GM21528 (cell line): Measurements from ENCODE around the gene INSYN2B.

ENCODE experiments used
- ATAC-seq: cut with Tn5 transposase; IDR thresholded peaks from one replicate; pipeline ENCODE4 v1.9.1; 2021; ENCODE audit warnings: mild to moderate bottlenecking, moderate library complexity; ENCODE audit not compliant: unreplicated experiment, low FRiP score

The INSYN2B gene

GRCh38 chr5:169901896-169902295 is 78.4 kb downstream of the INSYN2B start:
- no peak for ATAC-seq

GRCh38 chr5:169897481-169897880 is 82.8 kb downstream of the INSYN2B start:
- no peak for ATAC-seq

GRCh38 chr5:169895926-169896325 is 84.4 kb downstream of the INSYN2B start:
- ATAC-seq = no peak

- no peak for ATAC-seq
Observed at GRCh38 chr5:169893571-169893970, 86.7 kb downstream of the INSYN2B start.

GRCh38 chr5:169893010-169893409 is 87.3 kb downstream of the INSYN2B start:
- no peak for ATAC-seq

GRCh38 chr5:169889572-169889971 is 90.7 kb downstream of the INSYN2B start:
- no peak for ATAC-seq

GRCh38 chr5:169886677-169887076 is 93.6 kb downstream of the INSYN2B start:
- no peak for ATAC-seq

GRCh38 chr5:169886033-169886432 is 94.3 kb downstream of the INSYN2B start:
- no peak for ATAC-seq

GRCh38 chr5:169881702-169882303 is 98.5 kb downstream of the INSYN2B start:
- ATAC-seq = no peak

- ATAC-seq = no peak
Observed at GRCh38 chr5:169880785-169881184, 99.5 kb downstream of the INSYN2B start.

- no peak for ATAC-seq
Observed at GRCh38 chr5:169880012-169880663, 100.2 kb downstream of the INSYN2B start.

- no peak for ATAC-seq
Observed at GRCh38 chr5:169876386-169876785, 103.9 kb downstream of the INSYN2B start.

- no peak for ATAC-seq
Observed at GRCh38 chr5:169875731-169876130, 104.6 kb downstream of the INSYN2B start.

- ATAC-seq = no peak
Observed at GRCh38 chr5:169875091-169875728, 105.1 kb downstream of the INSYN2B start.

- no peak for ATAC-seq
Observed at GRCh38 chr5:169874621-169875020, 105.7 kb downstream of the INSYN2B start.

GRCh38 chr5:169873642-169874041 is 106.7 kb downstream of the INSYN2B start:
- ATAC-seq = no peak

- ATAC-seq = no peak
Observed at GRCh38 chr5:169871826-169872490, 108.3 kb downstream of the INSYN2B start.

GRCh38 chr5:169870211-169870610 is 110.1 kb downstream of the INSYN2B start:
- no peak for ATAC-seq

- no peak for ATAC-seq
Observed at GRCh38 chr5:169869066-169869465, 111.2 kb downstream of the INSYN2B start.

- no peak for ATAC-seq
Observed at GRCh38 chr5:169867347-169867746, 112.9 kb downstream of the INSYN2B start.

- ATAC-seq = no peak
Observed at GRCh38 chr5:169864483-169864882, 115.8 kb downstream of the INSYN2B start.
